OCI-LY3 (cell line): ENCODE data around the gene THUMPD1.

Experiments
- EZH2phosphoT487 ChIP-seq: fragments of 200-600 bp; shearing (Covaris generic); IDR thresholded peaks from 2 replicates; pipeline ENCODE4 v1.6.1; 2018; ENCODE audit warnings: antibody characterized with exemption, mixed run types, low read depth
- TF ChIP-seq, protein P1 (sequence below): fragments of 200-600, 300-600 bp; sonication (generic); IDR thresholded peaks from 2 replicates; pipeline ENCODE4 v1.5.1; 2014; ENCODE audit warnings: antibody characterized with exemption, low read length, low read depth

DNA sequence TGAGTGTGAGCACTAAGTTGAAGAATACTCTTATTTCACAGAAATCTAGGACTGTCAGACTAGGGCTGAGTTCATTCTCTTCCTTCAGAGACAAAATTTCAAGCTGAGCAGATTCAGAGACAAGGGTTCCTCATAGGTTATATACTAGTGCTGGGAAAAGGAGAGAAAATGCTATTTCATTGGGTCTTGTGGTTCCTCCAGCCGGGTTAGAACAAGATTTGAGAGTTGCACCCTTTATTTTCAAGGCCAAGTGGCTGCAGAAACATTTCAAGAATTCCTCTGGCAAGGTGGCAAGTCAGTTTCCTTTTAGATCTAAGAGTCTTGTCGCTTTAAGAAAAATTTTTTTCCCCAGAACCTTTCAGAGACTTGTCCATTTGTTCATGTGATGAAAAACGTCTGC, 6.8 kb downstream of the THUMPD1 start:
- TF ChIP-seq, protein P1, sequence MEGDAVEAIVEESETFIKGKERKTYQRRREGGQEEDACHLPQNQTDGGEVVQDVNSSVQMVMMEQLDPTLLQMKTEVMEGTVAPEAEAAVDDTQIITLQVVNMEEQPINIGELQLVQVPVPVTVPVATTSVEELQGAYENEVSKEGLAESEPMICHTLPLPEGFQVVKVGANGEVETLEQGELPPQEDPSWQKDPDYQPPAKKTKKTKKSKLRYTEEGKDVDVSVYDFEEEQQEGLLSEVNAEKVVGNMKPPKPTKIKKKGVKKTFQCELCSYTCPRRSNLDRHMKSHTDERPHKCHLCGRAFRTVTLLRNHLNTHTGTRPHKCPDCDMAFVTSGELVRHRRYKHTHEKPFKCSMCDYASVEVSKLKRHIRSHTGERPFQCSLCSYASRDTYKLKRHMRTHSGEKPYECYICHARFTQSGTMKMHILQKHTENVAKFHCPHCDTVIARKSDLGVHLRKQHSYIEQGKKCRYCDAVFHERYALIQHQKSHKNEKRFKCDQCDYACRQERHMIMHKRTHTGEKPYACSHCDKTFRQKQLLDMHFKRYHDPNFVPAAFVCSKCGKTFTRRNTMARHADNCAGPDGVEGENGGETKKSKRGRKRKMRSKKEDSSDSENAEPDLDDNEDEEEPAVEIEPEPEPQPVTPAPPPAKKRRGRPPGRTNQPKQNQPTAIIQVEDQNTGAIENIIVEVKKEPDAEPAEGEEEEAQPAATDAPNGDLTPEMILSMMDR, result no peak
- no peak for TF ChIP-seq EZH2phosphoT487
